T-helper 22 cell (primary cell): ENCODE results near the gene PINK1.
"Not testable (repeated sequence)": the region's sequence is repeated elsewhere in the genome, so short reads cannot be mapped to it uniquely, and the experiment has no call there.

Source experiments
- DNase-seq: peaks from one replicate; pipeline ENCODE4 v3.0.0-alpha.2; 2020; ENCODE audit warnings: low read depth

The PINK1 gene

GRCh38 chr1:20633190-20634064 is at the start of gene PINK1:
Gene PINK1 (plus strand): TSS chr1:20633458. CDS start chr1:20633549, 91 bp downstream.
- peak; percentile 61 for DNase-seq

- no peak for DNase-seq
Observed at GRCh38 chr1:20584890-20585289, 48.4 kb upstream of the PINK1 start.

GRCh38 chr1:20586953-20587660 is 46.2 kb upstream of the PINK1 start:
- DNase-seq, result no peak

GRCh38 chr1:20587661-20588053 is 45.6 kb upstream of the PINK1 start:
- no peak for DNase-seq

GRCh38 chr1:20588634-20589225 is 44.5 kb upstream of the PINK1 start, which contains the start of gene CDA:
Gene CDA (plus strand): TSS chr1:20589097. CDS start chr1:20589130, 33 bp downstream.
- no peak for DNase-seq

- DNase-seq, result no peak
Observed at GRCh38 chr1:20589331-20590278, 43.7 kb upstream of the PINK1 start.

GRCh38 chr1:20590306-20590777 is 42.9 kb upstream of the PINK1 start:
- DNase-seq, result no peak

- DNase-seq, result no peak
Observed at GRCh38 chr1:20593756-20594155, 39.5 kb upstream of the PINK1 start.

GRCh38 chr1:20594746-20595145 is 38.5 kb upstream of the PINK1 start:
- no peak for DNase-seq

- DNase-seq, result no peak
Observed at GRCh38 chr1:20596106-20596505, 37.2 kb upstream of the PINK1 start.

- DNase-seq, result no peak
Observed at GRCh38 chr1:20597650-20598049, 35.6 kb upstream of the PINK1 start.

GRCh38 chr1:20600156-20600555 is 33.1 kb upstream of the PINK1 start:
- no peak for DNase-seq

GRCh38 chr1:20601129-20601825 is 32.0 kb upstream of the PINK1 start:
- DNase-seq, result no peak

GRCh38 chr1:20602851-20603450 is 30.3 kb upstream of the PINK1 start:
- no peak for DNase-seq

GRCh38 chr1:20603504-20604464 is 29.5 kb upstream of the PINK1 start:
- no peak for DNase-seq

- DNase-seq, result no peak
Observed at GRCh38 chr1:20604678-20605077, 28.6 kb upstream of the PINK1 start.

GRCh38 chr1:20606801-20607570 is 26.3 kb upstream of the PINK1 start:
- not testable (repeated sequence) for DNase-seq

GRCh38 chr1:20609541-20609940 is 23.7 kb upstream of the PINK1 start:
- DNase-seq, result no peak
